Stimulated activated effector memory CD8-positive, alpha-beta T cell treated with anti-CD3 and anti-CD28 coated beads, Interleukin-12 subunit alpha, Interleukin-12 subunit beta, amount 100 ng/mL, for 72 hours (primary cell): ENCODE measurements around the gene NDST4.

Experiments used
- ATAC-seq: fragments of 150-1000 bp; cut with Tn5 transposase; 2 replicates; pipeline ENCODE4 v1.10.0; 2021
- DNase-seq, 2 donors: peaks; one replicate each; pipeline ENCODE4 v3.0.0; 2021 to 2022; ENCODE audit warnings: low spot score in 2 of 2
- H3K27ac Mint-ChIP-seq: one replicate; pipeline ENCODE4 v1.8.0; 2022; ENCODE audit warnings: mild to moderate bottlenecking, mixed read lengths
- H3K36me3 Mint-ChIP-seq: one replicate; pipeline ENCODE4 v1.8.0; 2022; ENCODE audit warnings: mild to moderate bottlenecking, mixed read lengths
- H3K4me1 Mint-ChIP-seq: one replicate; pipeline ENCODE4 v1.8.0; 2022; ENCODE audit warnings: mixed read lengths
- H3K4me3 Mint-ChIP-seq: one replicate; pipeline ENCODE4 v1.8.0; 2022; ENCODE audit warnings: mild to moderate bottlenecking, mixed read lengths
- H3K9me3 Mint-ChIP-seq: one replicate; pipeline ENCODE4 v1.8.0; 2022; ENCODE audit warnings: mixed read lengths

NDST4 gene

DNA sequence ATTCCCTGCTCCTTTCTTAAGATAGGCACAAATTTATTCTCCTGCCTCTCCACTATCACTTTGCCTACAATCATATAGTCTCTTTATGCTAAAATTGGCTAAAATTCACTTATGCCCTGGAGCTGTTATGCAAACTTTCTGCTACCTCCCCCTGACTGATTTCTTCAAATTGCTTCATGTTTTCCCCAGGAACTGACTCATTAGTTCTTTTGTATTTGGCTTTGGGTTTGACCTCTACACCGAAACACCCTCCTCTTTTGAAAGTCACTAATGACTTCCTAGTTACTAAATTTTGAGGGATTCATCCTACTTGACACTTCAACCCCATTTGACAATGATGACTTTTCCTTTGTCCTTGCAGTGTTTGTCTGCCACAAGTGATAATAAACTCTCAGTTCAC is 222.6 kb downstream of the NDST4 start:
- no peak for DNase-seq
- ATAC-seq = no peak
- peaks cover 6% of the 10 kb centered on the region for H3K9me3 Mint-ChIP-seq
- H3K4me3 Mint-ChIP-seq = no peak overlapping the region
- H3K36me3 Mint-ChIP-seq = no peaks in the 10 kb centered on the region
- H3K4me1 Mint-ChIP-seq = no peaks in the 10 kb centered on the region
- H3K27ac Mint-ChIP-seq = no peak overlapping the region

- ATAC-seq = no peak
- H3K36me3 Mint-ChIP-seq = no peaks in the 10 kb centered on the region
- DNase-seq = no peak
- H3K27ac Mint-ChIP-seq = no peak overlapping the region
- H3K4me3 Mint-ChIP-seq = no peak overlapping the region
- no peaks in the 10 kb centered on the region for H3K4me1 Mint-ChIP-seq
- H3K9me3 Mint-ChIP-seq = peaks cover 4% of the 10 kb centered on the region
Observed at GRCh38 chr4:114886761-114887160, 226.7 kb downstream of the NDST4 start.

DNA sequence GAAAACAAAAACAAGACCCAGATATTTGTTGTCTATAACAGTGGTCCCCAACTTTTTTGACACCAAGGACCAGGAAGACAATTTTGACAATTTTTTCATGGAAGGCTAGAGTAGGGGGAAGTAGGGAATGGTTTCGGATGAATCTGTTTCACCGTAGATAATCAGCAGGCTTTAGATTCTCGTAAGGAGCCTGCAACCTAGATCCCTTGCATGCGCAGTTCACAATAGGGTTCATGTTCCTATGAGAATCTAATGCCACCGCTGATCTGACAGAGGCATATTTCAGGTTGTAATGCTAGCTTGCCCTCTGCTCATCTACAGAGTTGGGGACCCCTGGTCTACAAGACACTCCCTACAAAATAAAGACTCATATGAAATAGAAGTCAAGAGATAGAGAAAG is 229.8 kb downstream of the NDST4 start:
- H3K4me3 Mint-ChIP-seq = no peak overlapping the region
- no peak overlapping the region for H3K27ac Mint-ChIP-seq
- ATAC-seq (no peak), DNase-seq (no peak)
- H3K9me3 Mint-ChIP-seq = peaks cover 3% of the 10 kb centered on the region
- no peaks in the 10 kb centered on the region for H3K4me1 Mint-ChIP-seq
- H3K36me3 Mint-ChIP-seq = no peaks in the 10 kb centered on the region

DNA sequence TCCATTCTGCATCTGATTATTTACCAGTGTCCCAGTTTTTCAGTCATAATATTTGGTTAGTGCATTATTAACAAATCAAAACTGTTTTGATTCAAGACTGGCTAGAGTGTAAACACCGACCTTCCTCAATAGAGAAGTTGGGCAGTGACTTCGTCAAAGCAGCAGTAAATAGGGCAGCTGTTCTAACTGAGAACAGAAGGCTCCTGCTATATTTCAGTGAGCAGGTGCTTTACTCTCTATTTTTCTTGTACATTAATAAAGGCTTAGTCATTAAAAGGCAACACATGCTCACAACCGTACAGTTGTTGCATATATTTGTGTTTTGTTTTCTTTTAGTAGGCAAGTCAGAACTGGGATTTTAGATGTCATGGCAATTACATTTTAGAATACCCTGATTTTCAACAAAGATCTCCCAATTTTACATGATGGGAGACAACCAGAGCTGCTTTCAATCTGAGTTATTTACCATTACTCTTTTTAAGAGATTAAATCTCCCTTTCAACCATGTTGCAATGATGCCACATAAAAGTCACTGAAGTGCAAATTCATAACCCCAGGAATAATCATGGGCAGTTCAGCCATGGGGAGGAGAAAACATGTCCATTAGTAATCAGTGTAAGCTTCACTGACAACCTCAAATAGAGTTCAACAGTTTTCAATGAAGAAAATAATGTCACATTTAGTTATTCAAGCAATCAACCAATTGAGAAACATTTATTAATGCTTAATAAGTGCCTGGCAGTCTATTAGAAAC is 233.3 kb downstream of the NDST4 start:
- Mint-ChIP-seq H3K9me3 (peaks cover 3% of the 10 kb centered on the region), H3K4me3 (no peak overlapping the region), H3K27ac (no peak overlapping the region), H3K4me1 (no peaks in the 10 kb centered on the region), H3K36me3 (no peaks in the 10 kb centered on the region)
- ATAC-seq (no peak), DNase-seq (no peak)

GRCh38 chr4:114875630-114876029 is 237.8 kb downstream of the NDST4 start:
- no peak overlapping the region for H3K27ac Mint-ChIP-seq
- H3K4me1 Mint-ChIP-seq = no peaks in the 10 kb centered on the region
- H3K9me3 Mint-ChIP-seq = no peaks in the 10 kb centered on the region
- DNase-seq (no peak), ATAC-seq (no peak)
- H3K36me3 Mint-ChIP-seq = no peaks in the 10 kb centered on the region
- H3K4me3 Mint-ChIP-seq = no peak overlapping the region

GRCh38 chr4:114874321-114874720 is 239.1 kb downstream of the NDST4 start:
- Mint-ChIP-seq H3K4me3 (no peak overlapping the region), H3K27ac (no peak overlapping the region), H3K9me3 (no peaks in the 10 kb centered on the region), H3K4me1 (no peaks in the 10 kb centered on the region), H3K36me3 (no peaks in the 10 kb centered on the region)
- no peak for DNase-seq
- ATAC-seq = no peak

DNA sequence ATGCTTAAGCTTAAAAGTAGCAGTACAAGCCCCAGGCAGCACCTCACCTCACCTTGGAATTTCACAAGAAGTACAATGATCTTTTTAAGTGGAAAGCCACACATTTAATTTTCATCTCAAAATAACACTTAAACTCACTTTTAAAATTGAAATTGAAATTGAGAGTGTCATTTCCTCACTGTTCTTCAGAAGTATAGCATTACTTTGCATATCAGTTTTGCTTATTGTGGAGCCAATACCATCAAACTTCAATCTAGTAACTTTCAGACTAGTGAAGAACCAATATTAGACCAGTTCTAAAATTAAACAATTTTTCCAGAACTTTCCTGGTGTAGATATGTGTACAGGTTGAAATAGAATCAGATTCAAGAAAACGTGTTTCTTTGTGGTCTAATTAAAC is 242.4 kb downstream of the NDST4 start:
- Mint-ChIP-seq H3K27ac (no peak overlapping the region), H3K9me3 (no peaks in the 10 kb centered on the region), H3K4me1 (no peaks in the 10 kb centered on the region), H3K4me3 (no peak overlapping the region), H3K36me3 (no peaks in the 10 kb centered on the region)
- DNase-seq (no peak), ATAC-seq (no peak)

GRCh38 chr4:114866901-114867670 is 246.3 kb downstream of the NDST4 start:
- no peaks in the 10 kb centered on the region for H3K36me3 Mint-ChIP-seq
- no peaks in the 10 kb centered on the region for H3K4me1 Mint-ChIP-seq
- no peak overlapping the region for H3K27ac Mint-ChIP-seq
- H3K4me3 Mint-ChIP-seq = no peak overlapping the region
- DNase-seq = no peak
- ATAC-seq = no peak
- H3K9me3 Mint-ChIP-seq = no peaks in the 10 kb centered on the region

- H3K4me1 Mint-ChIP-seq = no peaks in the 10 kb centered on the region
- DNase-seq (no peak), ATAC-seq (no peak)
- no peaks in the 10 kb centered on the region for H3K36me3 Mint-ChIP-seq
- H3K27ac Mint-ChIP-seq = no peak overlapping the region
- no peaks in the 10 kb centered on the region for H3K9me3 Mint-ChIP-seq
- no peak overlapping the region for H3K4me3 Mint-ChIP-seq
Observed at GRCh38 chr4:114864060-114864459, 249.4 kb downstream of the NDST4 start.

DNA sequence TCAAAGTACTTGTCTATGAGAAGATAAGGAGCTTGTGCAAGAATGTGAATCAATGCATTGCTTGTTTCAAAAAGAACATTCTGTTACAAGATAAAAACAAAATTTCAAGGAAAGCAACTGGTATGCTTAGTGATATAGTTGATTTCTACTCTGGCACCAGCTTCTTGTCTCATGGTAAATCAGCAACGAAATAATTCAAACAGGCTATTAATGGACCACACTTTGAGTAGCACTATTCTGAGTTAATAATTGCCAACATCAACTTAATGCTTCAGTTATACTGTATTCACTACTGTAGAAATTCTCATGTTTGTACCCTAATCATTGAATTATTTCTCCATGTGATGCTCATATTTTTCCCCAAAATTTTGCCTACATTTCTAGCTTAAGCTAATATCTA is 252.6 kb downstream of the NDST4 start:
- DNase-seq (no peak), ATAC-seq (no peak)
- Mint-ChIP-seq H3K4me1 (no peaks in the 10 kb centered on the region), H3K36me3 (no peaks in the 10 kb centered on the region), H3K9me3 (no peaks in the 10 kb centered on the region), H3K4me3 (no peak overlapping the region), H3K27ac (no peak overlapping the region)

DNA sequence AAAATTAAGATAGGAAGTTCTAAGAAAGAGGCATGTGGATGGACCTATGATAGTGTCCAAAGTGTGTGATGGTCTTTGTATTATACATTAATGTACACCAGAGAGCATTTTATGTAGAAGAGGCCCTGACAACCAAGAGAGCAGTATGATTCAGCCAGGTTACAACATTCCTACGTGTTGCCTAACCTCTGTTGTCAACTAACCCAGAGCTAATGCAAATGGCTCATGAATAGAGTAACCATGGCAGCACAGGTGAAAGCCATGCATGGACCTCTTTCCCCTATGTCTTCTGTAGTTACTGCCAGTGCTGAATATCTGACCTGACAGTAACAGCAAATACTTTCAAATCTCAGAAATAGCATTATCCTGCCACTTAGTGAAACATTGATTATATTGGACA is 255.6 kb downstream of the NDST4 start:
- DNase-seq = no peak
- H3K9me3 Mint-ChIP-seq = no peaks in the 10 kb centered on the region
- H3K4me1 Mint-ChIP-seq = no peaks in the 10 kb centered on the region
- H3K4me3 Mint-ChIP-seq = no peak overlapping the region
- H3K27ac Mint-ChIP-seq = no peak overlapping the region
- ATAC-seq = no peak
- no peaks in the 10 kb centered on the region for H3K36me3 Mint-ChIP-seq

- Mint-ChIP-seq H3K4me3 (no peak overlapping the region), H3K4me1 (no peaks in the 10 kb centered on the region), H3K36me3 (no peaks in the 10 kb centered on the region), H3K27ac (no peak overlapping the region), H3K9me3 (peaks cover 3% of the 10 kb centered on the region)
- DNase-seq (no peak), ATAC-seq (no peak)
Observed at GRCh38 chr4:114839986-114840385, 273.4 kb downstream of the NDST4 start.

GRCh38 chr4:114830628-114831027 is 282.8 kb downstream of the NDST4 start:
- no peak overlapping the region for H3K4me3 Mint-ChIP-seq
- H3K27ac Mint-ChIP-seq = no peak overlapping the region
- H3K9me3 Mint-ChIP-seq = no peaks in the 10 kb centered on the region
- ATAC-seq = no peak
- no peaks in the 10 kb centered on the region for H3K4me1 Mint-ChIP-seq
- no peaks in the 10 kb centered on the region for H3K36me3 Mint-ChIP-seq
- no peak for DNase-seq

GRCh38 chr4:114827651-114828050 is 285.8 kb downstream of the NDST4 start:
- no peak for ATAC-seq
- DNase-seq = no peak
- Mint-ChIP-seq H3K4me1 (no peaks in the 10 kb centered on the region), H3K36me3 (no peaks in the 10 kb centered on the region), H3K27ac (no peak overlapping the region), H3K9me3 (peaks cover 2% of the 10 kb centered on the region), H3K4me3 (no peak overlapping the region)

- DNase-seq (no peak), ATAC-seq (no peak)
- Mint-ChIP-seq H3K36me3 (no peaks in the 10 kb centered on the region), H3K9me3 (peaks cover 3% of the 10 kb centered on the region), H3K4me3 (no peak overlapping the region), H3K27ac (no peak overlapping the region), H3K4me1 (no peaks in the 10 kb centered on the region)
Observed at GRCh38 chr4:114815760-114816159, 297.7 kb downstream of the NDST4 start.

- H3K4me3 Mint-ChIP-seq = no peak overlapping the region
- no peak for ATAC-seq
Observed at GRCh38 chr4:114813961-114814360, 299.5 kb downstream of the NDST4 start.

More at GRCh38 chr4:114813961-114814360, 299.5 kb downstream of the NDST4 start:
- H3K27ac Mint-ChIP-seq = no peak overlapping the region
- H3K4me1 Mint-ChIP-seq = no peaks in the 10 kb centered on the region
- H3K9me3 Mint-ChIP-seq = peaks cover 3% of the 10 kb centered on the region
- H3K36me3 Mint-ChIP-seq = no peaks in the 10 kb centered on the region
- no peak for DNase-seq
